Right lobe of liver (tissue), 6 donors: ENCODE measurements around the gene RGS14. TPM values are rescaled to one million over a fixed set of nuclear protein-coding genes. Genes with fewer than 3 reads are reported as not detected.
A peak's percentile ranks its signal among the peaks of the same experiment; 100 is the strongest.

ENCODE experiments used
- ATAC-seq, 4 donors: fragments of 200-7000 bp; cut with Tn5 transposase; one replicate each; pipeline ENCODE4 v1.9.1; 2020; ENCODE audit warnings: mild to moderate bottlenecking in 4 of 4, moderate library complexity in 4 of 4
- DNase-seq, 3 donors: peaks; one replicate each; pipeline ENCODE4 v3.0.0-alpha.2; 2020
- H3K27ac ChIP-seq, 3 donors: fragments of 200-600 bp; one replicate each; pipeline ENCODE4 v1.8.0; 2022
- H3K27me3 ChIP-seq, 2 donors: fragments of 200-600 bp; one replicate each; pipeline ENCODE4 v1.8.0; 2022
- H3K36me3 ChIP-seq, 4 donors: fragments of 200-600 bp; sonication (generic) in 1 of 4; one replicate each; pipeline versions ENCODE4 v1.5.1 to v1.8.0; 2017 to 2022; ENCODE audit warnings: control low read depth in 1 of 4
- H3K4me1 ChIP-seq, 4 donors: fragments of 200-600 bp; sonication (generic) in 1 of 4; one replicate each; pipeline versions ENCODE4 v1.5.1 to v1.8.0; 2017 to 2022; ENCODE audit warnings: control low read depth in 1 of 4
- H3K4me3 ChIP-seq, 3 donors: fragments of 200-600 bp; one replicate each; pipeline ENCODE4 v1.8.0; 2022
- H3K9me3 ChIP-seq, 4 donors: fragments of 200-600 bp; sonication (generic) in 1 of 4; one replicate each; pipeline versions ENCODE4 v1.5.1 to v1.8.0; 2017 to 2022; ENCODE audit warnings: control low read depth in 1 of 4
- CTCF ChIP-seq, 4 donors: fragments of 200-600 bp in 3 of 4; fragments of 450-650 bp in 1 of 4; IDR thresholded peaks; one replicate each; pipeline versions ENCODE4 v1.5.1 to v1.8.0; 2016 to 2022; ENCODE audit warnings: antibody characterized with exemption in 4 of 4, mild to moderate bottlenecking in 2 of 4
- POLR2A ChIP-seq: fragments of 450-650 bp; IDR thresholded peaks from one replicate; pipeline ENCODE4 v1.6.1; 2017; ENCODE audit warnings: antibody characterized with exemption, mild to moderate bottlenecking
- WGBS: methylation state at CpG from one replicate; pipeline ENCODE4 v1.1.6; 2018; ENCODE audit warnings: low coverage, low lambda C conversion rate; ENCODE audit not compliant: insufficient coverage; ENCODE audit errors: missing lambda C conversion rate; 5-methylcytosine and 5-hydroxymethylcytosine counted together
- intact Hi-C, 2 donors: fragments of 100-400 bp; cut with DNase I; formaldehyde crosslinking; loops; one replicate each; pipeline versions ENCODE4 v1.11.2 to v1.14.1; 2022
- total RNA-seq, 6 experiments: library from RNA; depleted of rRNA in 2 of 6; stranded (reverse); fragments of >200 nt in 2 of 6; fragmentation: NEBNext Ultra II Directional in 3 of 6; extraction: Animal tissue kit (Norgen Biotek cat#: 25700) in 3 of 6; gene quantifications; one replicate each; pipeline versions ENCODE4 v1.1.0 to v1.2.4, GENCODE V29; 2016 to 2023
- donor health status: DM: no; HTN: yes; CAD: no.
- donor health status: DM: no; HTN: no; CAD: no.
- donor health status: DM: no; HTN: no; CAD: no.
- donor health status: DM: no; HTN: yes; CAD: no.
- donor health status: DM: no; HTN: yes; CAD: no.

RGS14 gene
- total RNA-seq, 6 experiments from 2014 or later = 29.2 to 43.1 (median 35.2) TPM

DNA sequence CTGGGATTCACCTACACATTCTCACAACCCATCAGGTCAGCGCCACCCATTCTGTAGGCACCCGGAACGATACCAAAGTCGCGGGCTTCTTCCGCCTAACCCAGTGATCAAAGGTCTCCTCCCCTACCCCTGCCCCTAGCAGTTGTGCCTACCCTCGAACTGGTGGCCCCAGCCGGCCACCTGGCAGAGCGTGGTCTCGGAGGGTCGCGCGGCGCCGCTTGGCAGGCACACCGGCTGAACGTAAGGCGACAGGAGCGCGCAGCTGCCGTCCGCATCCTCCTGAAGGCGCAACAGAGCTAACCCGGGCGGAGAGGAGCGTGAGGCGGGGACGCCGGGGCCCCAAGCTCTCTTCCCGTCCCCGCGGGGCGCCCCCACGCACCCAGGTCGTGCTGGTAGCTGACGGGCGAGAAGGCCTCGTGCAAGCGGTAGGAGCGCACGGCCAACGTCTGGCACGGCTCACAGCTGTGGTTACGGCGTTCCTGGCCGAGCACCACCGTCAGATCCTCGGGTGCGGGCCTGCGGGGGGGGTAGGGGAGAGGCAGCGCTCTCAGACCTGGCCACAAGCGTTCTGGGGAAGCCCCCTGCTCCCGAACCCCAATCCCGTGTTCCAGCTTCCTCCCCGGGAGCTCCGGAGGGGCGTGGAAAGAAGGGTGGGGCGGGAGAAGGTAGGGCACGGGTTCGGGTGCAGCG lies 45.5 kb downstream of the RGS14 start:
- Histone ChIP-seq H3K4me1 (peaks cover 0 to 36% (median 4%) of the 10 kb centered on the region in 4 donors), H3K27me3 (no peaks in the 10 kb centered on the region), H3K36me3 (peaks cover 0 to 15% (median 5%) of the 10 kb centered on the region in 4 donors), H3K9me3 (no peaks in the 10 kb centered on the region), H3K27ac (no peak overlapping the region), H3K4me3 (peak overlapping the region in 2 of 3 donors; percentile 34 to 42)
- ATAC-seq (no peak), DNase-seq (no peak)
- intact Hi-C loops = loop anchor here in 1 of 2 donors (5.0 kb wide), 1 partner anchor 34 kb away; no protein-coding TSS in a partner anchor
- 24% methylated on average over 16 of the region's 61 CpGs for WGBS
- TF ChIP-seq CTCF (IDR thresholded peaks at IDR 0.05) (no peak), POLR2A (no peak)

GRCh38 chr5:177403792-177404640 lies 46.3 kb downstream of the RGS14 start:
- H3K4me3 ChIP-seq = peak overlapping the region; percentile 34 to 42 (median 35)
- H3K9me3 ChIP-seq = no peaks in the 10 kb centered on the region
- TF ChIP-seq CTCF (IDR thresholded peaks at IDR 0.05) = peak; percentile 39 to 75 (median 48)
- no peak for TF ChIP-seq POLR2A
- peak; percentile 80 to 91 (median 85) for DNase-seq
- intact Hi-C loops = loop anchor here in 1 of 2 donors (5.0 kb wide), 1 partner anchor 33 kb away; no protein-coding TSS in a partner anchor
- WGBS = 63% methylated on average over 14 of the region's 93 CpGs
- no peaks in the 10 kb centered on the region for H3K27me3 ChIP-seq
- ATAC-seq = peak; percentile 65 to 86 (median 74)
- H3K36me3 ChIP-seq = peaks cover 0 to 15% (median 5%) of the 10 kb centered on the region in 4 donors
- H3K4me1 ChIP-seq = peaks cover 0 to 40% (median 4%) of the 10 kb centered on the region in 4 donors
- no peak overlapping the region for H3K27ac ChIP-seq

DNA sequence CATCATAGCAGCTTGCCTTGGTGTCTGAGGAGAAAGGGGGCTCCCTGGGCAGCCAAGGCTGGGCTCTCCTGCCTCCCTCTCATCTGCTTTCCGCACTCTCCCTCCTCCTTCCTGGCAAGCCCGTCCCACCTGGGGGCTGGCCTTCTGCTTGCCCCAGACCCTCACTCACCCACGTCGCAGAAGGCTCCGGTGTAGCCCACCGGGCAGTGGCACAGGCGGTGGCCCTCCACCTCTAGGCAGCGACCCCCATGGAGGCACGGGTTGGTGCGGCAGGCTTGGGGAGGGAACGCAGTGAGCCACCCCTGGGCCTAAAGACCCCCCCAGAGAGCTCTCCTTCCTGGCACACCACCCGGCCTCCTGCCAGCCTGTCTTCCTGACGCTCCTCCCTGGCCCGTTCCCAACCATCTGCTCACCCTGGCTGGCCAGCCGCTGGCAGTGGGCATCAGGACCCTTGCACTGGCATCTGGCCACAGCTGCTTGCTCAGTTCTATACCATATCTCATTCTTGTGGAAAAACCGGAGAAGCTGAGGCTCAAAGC lies 47.0 kb downstream of the RGS14 start:
- Histone ChIP-seq H3K4me1 (peaks cover 0 to 40% (median 4%) of the 10 kb centered on the region in 4 donors), H3K36me3 (peaks cover 0 to 15% (median 5%) of the 10 kb centered on the region in 4 donors), H3K27ac (no peak overlapping the region), H3K4me3 (peak overlapping the region in 1 of 3 donors; percentile 35), H3K9me3 (no peaks in the 10 kb centered on the region), H3K27me3 (no peaks in the 10 kb centered on the region)
- TF ChIP-seq CTCF (IDR thresholded peaks at IDR 0.05) (no peak), POLR2A (no peak)
- intact Hi-C loops = loop anchor here in 1 of 2 donors (5.0 kb wide), 1 partner anchor 33 kb away; no protein-coding TSS in a partner anchor
- 20% methylated on average over 2 of the region's 16 CpGs for WGBS
- DNase-seq (no peak), ATAC-seq (no peak)

GRCh38 chr5:177405312-177405711 lies 47.6 kb downstream of the RGS14 start:
- intact Hi-C loops = no loop called here
- no peak overlapping the region for H3K27ac ChIP-seq
- TF ChIP-seq POLR2A (no peak), CTCF (IDR thresholded peaks at IDR 0.05) (no peak)

More at GRCh38 chr5:177405312-177405711, 47.6 kb downstream of the RGS14 start:
- no peak overlapping the region for H3K4me3 ChIP-seq
- no peak for ATAC-seq
- H3K9me3 ChIP-seq = no peaks in the 10 kb centered on the region
- WGBS = no CpG with 5 or more reads among the region's 2 CpGs
- peaks cover 0 to 35% (median 4%) of the 10 kb centered on the region in 4 donors for H3K4me1 ChIP-seq
- H3K27me3 ChIP-seq = no peaks in the 10 kb centered on the region
- no peak for DNase-seq
- peaks cover 0 to 15% (median 5%) of the 10 kb centered on the region in 4 donors for H3K36me3 ChIP-seq
